NCI-H345 treated with DMSO at 0.1 percent for 48 hours (cell line): ENCODE results near the gene SPATA16.
"Not testable (repeated sequence)": the region's sequence is repeated elsewhere in the genome, so short reads cannot be mapped to it uniquely, and the experiment has no call there.

ENCODE experiments used
- DNase-seq: peaks from one replicate; lab custom pipeline; 2025; ENCODE audit not compliant: unreplicated experiment; lab: John Stamatoyannopoulos, UW

The SPATA16 gene

GRCh38 chr3:173140986-173141385 is at the start of gene SPATA16:
Gene SPATA16 (minus strand): TSS chr3:173141235. CDS start chr3:173117731, 23,504 bp downstream.
- no peak for DNase-seq

GRCh38 chr3:173183022-173183421 is 42.0 kb upstream of the SPATA16 start:
- DNase-seq, result not testable (repeated sequence)

- no peak for DNase-seq
Measured at GRCh38 chr3:173173652-173174051, 32.6 kb upstream of the SPATA16 start.

- DNase-seq, result not testable (repeated sequence)
Measured at GRCh38 chr3:173159139-173159538, 18.1 kb upstream of the SPATA16 start.

GRCh38 chr3:173156533-173156932 is 15.5 kb upstream of the SPATA16 start:
- DNase-seq, result not testable (repeated sequence)

GRCh38 chr3:173153631-173154030 is 12.6 kb upstream of the SPATA16 start:
- DNase-seq, result no peak

- no peak for DNase-seq
Measured at GRCh38 chr3:173139420-173139819, 1.6 kb downstream of the SPATA16 start.

GRCh38 chr3:173138026-173138425 is 3.0 kb downstream of the SPATA16 start:
- DNase-seq, result no peak

GRCh38 chr3:173135059-173135458 is 6.0 kb downstream of the SPATA16 start:
- no peak for DNase-seq

GRCh38 chr3:173128633-173129032 is 12.4 kb downstream of the SPATA16 start:
- no peak for DNase-seq

GRCh38 chr3:173111321-173111720 is 29.7 kb downstream of the SPATA16 start:
- DNase-seq, result no peak

GRCh38 chr3:173109143-173109542 is 31.9 kb downstream of the SPATA16 start:
- DNase-seq, result no peak

- no peak for DNase-seq
Measured at GRCh38 chr3:173103469-173103868, 37.6 kb downstream of the SPATA16 start.

GRCh38 chr3:173098959-173099358 is 42.1 kb downstream of the SPATA16 start:
- DNase-seq, result no peak

- DNase-seq, result no peak
Measured at GRCh38 chr3:173096994-173097785, 43.8 kb downstream of the SPATA16 start.

GRCh38 chr3:173096140-173096539 is 44.9 kb downstream of the SPATA16 start:
- no peak for DNase-seq

GRCh38 chr3:173092038-173092437 is 49.0 kb downstream of the SPATA16 start:
- DNase-seq, result no peak

- DNase-seq, result no peak
Measured at GRCh38 chr3:173090492-173090891, 50.5 kb downstream of the SPATA16 start.

- DNase-seq, result no peak
Measured at GRCh38 chr3:173089283-173089682, 51.8 kb downstream of the SPATA16 start.

- DNase-seq, result no peak
Measured at GRCh38 chr3:173078525-173078924, 62.5 kb downstream of the SPATA16 start.

GRCh38 chr3:173066044-173067004 is 74.7 kb downstream of the SPATA16 start:
- no peak for DNase-seq

- DNase-seq, result no peak
Measured at GRCh38 chr3:173065543-173065981, 75.5 kb downstream of the SPATA16 start.
